NCI-H2171 treated with DMSO at 0.1 percent for 48 hours (cell line): Measurements from ENCODE around the gene MGAT1.
"Not testable (repeated sequence)": the region's sequence is repeated elsewhere in the genome, so short reads cannot be mapped to it uniquely, and the experiment has no call there.

ENCODE experiments used
- DNase-seq: peaks from one replicate; lab custom pipeline; 2025; lab: John Stamatoyannopoulos, UW

The MGAT1 gene

DNA sequence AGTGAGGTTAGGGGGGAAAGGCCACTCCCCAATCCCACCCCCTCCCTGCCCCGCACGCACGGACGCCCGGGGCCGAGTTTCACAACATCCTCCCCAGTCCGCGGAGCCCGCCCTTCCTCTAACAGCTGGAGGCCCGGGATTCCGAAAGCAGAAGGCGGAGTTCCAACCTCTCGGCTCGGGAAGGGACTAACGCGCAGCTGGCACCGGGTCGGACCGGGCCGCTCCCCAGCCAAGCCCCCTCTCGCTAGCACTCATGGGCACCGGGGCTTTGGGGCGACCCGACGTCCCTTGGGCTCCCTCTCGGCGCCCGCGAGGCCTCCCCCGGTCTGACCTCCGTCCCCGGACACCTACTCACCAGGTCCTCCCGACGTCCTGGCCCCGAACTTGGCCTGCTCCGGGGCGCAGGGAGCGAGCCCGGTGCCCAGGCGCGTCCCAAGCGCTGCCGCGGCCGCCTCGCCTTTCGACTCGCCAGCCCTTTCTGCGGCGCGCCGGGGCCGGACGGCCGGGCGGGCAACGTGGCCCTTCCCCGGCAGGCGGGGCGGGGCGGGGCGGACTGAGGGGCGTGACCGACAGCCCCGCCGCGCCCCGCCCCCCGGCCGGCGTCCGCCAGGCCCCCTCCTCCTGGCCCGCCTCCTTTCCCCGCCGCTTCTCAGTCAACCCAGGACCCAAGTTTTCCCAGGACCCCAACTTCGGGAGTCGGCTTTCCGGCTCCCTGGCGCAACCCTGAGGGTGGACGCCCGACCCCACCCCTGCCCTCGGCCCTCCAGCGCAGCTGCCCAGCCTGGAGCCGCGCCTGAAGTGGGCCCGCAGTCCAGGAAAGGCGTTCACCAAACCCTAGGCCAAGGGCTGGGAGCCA lies at the start of gene MGAT1:
TSS of gene MGAT1 (minus strand) at position 482 of the 856 bp plus-strand sequence. CDS start 9,835 bp downstream, outside the sequence.
- DNase-seq: peak; percentile 24

DNA sequence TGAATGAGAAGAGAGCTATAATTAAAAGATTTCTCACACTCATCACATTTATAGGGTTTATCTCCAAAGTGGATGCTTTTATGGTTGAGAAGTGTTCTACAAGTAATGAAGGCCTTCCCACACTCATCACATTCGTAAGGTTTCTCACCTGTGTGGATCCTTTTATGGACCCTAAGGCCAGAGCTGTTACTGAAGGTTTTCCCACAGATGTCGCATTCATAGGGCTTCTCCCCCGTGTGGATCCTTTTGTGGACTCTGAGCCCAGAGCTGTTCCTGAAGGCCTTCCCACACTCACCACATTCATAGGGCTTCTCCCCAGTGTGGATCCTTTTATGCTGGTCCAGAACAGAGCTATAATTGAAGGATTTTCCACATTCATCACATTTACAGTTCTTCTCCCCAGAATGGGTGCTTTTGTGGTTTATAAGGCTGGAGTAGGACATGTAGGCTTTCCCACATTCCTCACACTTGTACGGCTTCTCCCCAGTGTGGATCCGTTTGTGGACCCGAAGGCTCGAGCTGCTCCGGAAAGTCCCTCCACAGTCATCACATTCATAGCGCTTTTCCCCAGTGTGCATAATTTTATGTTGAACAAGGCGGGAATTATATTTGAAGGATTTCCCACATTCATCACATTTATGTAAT lies 48.0 kb upstream of the MGAT1 start:
- DNase-seq: no peak

DNA sequence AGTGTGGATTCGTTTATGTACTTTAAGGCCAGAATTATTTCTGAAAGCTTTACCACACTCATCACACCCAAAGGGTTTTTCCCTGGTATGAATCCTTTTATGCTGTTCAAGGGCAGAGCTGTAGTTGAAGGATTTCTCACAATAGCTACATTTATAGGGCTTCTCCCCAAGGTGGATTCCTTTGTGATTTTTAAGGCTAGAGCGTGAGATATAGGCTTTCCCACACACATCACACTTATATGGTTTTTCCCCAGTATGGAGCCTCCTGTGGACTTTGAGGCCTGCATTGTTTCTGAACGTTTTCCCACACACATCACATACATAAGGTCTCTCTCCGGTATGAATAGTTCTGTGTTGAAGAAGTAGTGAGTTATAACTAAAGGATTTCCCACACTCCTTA lies 47.2 kb upstream of the MGAT1 start:
- no peak for DNase-seq

DNA sequence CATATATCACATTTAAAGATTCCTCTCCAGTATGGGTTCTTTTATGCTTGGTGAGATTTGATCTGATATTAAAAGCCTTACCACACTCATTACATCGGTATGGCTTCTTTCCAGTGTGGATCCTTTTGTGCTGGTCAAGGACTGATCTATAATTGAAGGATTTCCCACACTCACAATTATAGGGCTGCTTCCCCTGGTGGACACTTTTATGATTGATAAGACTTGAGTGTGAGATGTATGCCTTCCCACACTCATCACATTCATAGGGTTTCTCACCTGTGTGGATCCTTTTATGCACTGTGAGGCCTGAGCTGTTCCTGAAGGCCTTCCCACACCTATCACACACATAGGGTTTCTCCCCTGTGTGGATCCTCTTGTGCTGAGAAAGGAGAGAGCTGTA lies 46.3 kb upstream of the MGAT1 start:
- no peak for DNase-seq

DNA sequence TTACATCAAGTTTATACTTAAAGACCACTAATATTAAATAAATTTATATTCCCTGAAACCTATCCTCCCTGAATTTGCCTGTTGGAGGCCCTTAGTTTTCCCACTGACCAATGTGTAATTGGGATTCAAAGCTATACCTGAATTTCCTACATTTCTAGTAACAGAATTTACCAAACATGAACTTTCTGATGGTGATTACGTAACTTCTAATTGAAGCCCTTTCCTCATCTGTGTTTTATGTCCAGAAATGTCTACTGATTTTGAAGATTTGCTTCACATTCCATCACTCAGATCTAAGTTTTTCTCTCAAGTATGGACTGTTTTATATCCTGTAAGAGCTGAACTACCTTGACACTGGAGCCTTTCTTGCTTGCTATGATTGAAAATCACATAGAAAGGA lies 45.7 kb upstream of the MGAT1 start:
- no peak for DNase-seq

DNA sequence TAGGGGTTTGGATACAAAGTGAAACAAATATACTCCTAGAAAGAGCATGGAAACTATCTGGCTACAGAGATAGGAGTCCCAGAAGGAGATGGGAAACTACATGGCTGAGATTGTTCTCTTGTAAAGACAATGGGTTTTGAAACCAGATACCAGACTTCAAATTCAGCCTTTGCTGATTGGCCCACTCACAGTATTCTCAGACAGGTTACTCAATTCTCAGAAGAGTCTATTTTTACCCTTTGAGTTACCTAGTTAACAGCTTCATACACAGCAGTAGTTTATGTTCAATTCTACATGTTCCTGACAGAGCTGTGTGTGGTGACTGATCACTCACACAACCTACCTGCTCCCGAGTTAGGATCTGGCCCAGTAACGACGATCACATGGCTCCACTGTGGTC lies 44.4 kb upstream of the MGAT1 start:
- no peak for DNase-seq

GRCh38 chr5:180844858-180845257 lies 42.3 kb upstream of the MGAT1 start:
- DNase-seq: no peak

DNA sequence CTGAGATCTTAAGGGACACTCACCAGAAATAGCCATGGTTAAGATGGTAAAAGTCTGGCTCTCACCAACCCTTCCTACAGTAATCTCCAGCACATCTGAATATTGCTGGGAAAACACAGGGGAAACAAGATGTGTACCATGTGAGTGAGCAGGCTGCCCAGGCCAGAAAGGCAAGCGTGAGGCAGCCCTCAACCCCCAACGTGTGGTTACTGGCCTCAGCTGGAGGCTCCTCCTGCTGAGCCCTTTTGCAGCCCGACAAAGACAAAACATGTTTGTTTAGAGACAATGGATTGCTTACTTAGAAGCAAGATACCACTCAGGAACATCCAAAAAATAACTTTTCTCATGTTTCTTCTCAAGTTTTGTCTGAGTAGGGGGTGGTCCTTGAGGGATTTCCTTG lies 41.8 kb upstream of the MGAT1 start:
- DNase-seq: no peak

DNA sequence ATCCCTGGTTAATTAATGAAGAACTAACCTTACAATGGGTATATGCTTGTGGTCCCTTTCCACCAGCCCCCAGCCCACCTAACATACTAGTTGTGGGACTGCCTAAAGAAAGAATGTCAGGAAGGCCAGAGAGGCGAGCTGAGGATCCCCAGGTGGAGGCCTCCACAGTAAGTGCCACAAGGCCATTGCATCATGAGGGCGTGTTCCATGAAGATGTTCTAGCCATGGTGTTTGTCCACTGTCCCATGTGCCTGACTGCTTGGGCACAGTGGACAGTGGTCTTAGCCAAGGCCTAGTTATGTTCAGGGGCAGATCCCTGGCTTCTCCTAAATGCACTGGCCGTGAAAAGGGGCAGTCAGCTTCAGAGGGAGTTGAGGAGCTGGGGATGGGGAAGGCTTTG lies 37.3 kb upstream of the MGAT1 start:
- DNase-seq: no peak

GRCh38 chr5:180839227-180839626 lies 36.6 kb upstream of the MGAT1 start:
- DNase-seq: no peak

- no peak for DNase-seq
Observed at GRCh38 chr5:180837478-180837877, 34.9 kb upstream of the MGAT1 start.

- no peak for DNase-seq
Observed at GRCh38 chr5:180832638-180833068, 30.0 kb upstream of the MGAT1 start.

DNA sequence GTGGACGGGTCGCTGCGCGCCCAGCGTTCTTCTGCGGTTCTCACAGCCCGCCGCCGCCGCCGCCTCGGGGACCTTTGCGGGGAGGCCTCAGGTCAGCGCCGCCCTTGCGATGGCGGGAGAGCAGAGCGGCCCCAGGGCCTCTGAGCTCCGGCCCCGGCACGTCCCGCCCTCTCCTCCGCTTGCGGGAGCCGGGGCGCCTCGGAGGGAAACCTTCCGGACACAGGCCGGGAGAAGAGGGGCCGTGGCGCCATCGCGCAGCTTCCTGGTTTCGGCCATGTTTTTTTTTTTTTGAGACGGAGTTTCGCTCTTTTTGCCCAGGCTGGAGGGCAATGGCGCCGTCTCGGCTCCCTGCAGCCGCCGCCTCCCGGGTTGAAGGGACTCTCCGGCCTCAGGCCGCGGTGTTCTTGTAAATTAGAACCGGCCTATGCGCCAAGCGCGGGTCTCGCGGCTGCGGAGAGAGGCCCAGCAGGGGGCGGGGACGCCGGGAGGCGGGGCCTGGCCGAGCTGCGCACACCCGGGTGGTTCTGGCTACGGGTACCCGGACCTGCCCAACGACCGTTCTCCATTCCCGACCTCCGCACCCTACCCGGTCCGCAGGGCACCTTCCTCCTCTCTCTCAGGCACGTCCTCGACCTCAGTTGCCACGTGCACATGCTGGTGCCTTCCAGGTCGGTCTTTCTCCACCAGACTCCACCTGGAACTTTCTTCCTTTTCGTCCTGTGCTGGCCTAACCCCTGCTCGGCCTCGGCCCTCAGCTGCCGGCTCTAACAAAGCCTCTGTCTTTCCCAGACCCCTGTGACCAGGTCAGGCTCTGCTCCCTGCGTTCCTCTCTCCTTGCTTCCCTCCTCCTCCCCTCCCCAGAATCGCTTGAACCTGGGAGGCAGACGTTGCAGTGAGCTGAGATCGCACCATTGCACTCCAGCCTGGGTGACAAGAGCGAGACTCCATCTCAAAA lies 28.8 kb upstream of the MGAT1 start:
- DNase-seq: peak; percentile 38

DNA sequence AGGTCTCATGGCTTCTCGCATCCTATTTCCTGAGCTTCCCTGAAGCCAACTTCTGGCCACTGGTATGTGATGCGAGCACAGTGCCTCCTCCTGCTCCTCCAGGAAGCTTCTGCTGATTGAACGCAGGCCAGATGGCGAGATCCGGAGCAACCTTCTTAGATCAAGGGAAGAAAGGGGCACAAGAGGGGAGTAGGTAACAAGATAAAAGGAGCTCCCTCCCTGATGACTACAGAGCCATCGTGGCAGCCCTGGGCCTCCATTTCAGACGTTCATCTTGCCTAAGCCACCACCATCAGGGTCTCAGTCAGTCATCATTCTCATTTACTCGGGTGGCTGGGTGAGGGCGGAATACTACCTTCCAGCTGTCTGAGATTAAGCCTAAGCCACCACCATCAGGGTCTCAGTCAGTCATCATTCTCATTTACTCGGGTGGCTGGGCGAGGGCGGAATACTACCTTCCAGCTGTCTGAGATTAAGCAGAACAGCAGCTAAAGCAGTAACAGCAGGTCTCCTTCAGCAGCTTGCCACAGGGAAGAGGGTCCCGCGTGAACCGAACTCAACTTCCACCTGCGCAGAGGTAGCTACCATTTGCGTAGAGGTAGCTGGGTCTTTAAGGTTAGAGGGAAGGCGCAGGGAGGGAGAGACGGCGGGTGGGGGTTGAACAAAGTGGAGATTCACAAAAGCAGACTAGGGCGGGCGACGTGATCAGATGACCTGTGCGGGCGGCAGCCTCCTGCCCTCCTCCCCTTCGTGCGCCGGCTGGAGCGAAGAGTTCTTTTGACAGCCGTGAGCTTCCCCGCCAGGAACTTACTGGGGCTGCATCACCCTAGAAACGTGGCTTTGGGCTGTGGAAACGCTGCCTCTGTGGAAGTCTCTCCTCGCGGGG lies 27.9 kb upstream of the MGAT1 start:
- peak; percentile 34 for DNase-seq

GRCh38 chr5:180829726-180830125 lies 27.1 kb upstream of the MGAT1 start:
- no peak for DNase-seq

DNA sequence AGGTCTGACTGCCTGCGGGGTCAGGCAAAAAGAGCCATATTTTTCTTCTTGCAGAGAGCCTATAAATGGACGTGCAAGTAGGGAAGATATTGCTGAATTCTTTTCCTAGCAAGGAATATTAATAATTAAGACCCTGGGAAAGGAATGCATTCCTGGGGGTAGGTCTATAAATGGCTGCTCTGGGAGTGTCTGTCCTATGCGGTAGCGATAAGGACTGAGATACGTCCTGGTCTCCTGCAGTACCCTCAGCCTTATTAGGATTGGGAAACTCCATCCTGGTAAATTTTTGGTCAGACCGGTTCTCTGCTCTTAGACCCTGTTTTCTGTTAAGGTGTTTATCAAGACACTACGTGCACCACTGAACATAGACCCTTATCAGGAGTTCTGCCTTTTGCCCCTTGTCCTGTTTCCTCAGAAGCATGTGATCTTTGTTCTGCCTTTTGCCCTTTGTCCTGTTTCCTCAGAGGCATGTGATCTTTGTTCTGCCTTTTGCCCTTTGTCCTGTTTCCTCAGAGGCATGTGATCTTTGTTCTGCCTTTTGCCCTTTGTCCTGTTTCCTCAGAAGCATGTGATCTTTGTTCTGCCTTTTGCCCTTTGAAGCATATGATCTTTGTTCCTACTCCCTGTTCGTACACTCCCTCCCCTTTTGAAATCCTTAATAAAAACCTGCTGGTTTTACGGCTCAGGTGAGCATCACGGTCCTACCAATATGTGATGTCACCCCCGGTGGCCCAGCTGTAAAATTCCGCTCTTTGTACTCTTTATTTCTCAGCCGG lies 26.3 kb upstream of the MGAT1 start:
- not testable (repeated sequence) for DNase-seq

GRCh38 chr5:180827374-180827773 lies 24.8 kb upstream of the MGAT1 start:
- not testable (repeated sequence) for DNase-seq

- DNase-seq: no peak
Observed at GRCh38 chr5:180825768-180826525, 23.3 kb upstream of the MGAT1 start.

DNA sequence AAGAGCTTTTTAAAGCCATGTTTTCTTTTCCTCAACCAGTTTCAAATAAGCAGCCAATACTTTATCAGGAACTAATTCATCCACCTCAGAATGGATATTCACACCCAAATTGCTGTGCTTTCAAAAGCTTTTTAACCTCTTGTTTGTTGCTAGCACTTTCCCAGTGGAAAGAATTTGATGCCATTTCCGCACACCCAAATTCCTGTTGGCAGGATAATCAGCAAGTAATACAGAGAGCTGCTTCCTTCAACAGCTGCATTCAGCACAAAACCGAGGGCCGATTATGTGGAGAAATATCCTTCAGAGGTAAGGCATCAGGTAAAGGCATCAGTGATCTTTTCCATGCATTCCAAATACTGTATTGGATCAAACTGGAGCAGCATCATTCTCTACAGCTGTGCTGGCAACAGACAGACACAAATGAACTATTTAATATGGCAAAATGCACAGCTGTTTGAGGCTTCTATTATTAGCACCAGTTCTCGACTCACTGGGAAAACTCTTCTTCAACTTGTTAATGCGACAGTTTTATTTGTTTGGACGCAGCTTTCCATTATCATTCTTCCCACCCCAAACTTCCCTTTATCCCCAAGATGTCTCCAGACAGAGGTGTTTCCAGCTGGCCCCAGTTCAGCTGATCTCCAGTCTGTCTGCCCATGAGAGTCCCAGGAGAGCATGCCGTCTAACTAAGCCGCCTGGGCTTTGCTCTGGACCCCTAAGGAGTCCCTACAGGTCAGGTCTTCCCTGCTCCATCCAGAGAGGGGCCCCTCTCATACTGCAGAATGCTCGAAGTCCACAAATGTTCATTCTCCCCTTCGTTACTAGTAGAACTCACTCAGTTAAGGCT lies 22.2 kb upstream of the MGAT1 start:
- DNase-seq: no peak
